Testis (tissue), 3 donors: ENCODE results near the gene CACNA2D3. TPM values are rescaled to one million over a fixed set of nuclear protein-coding genes. Genes with fewer than 3 reads are reported as not detected.

ENCODE experiments used
- DNase-seq: peaks from one replicate; pipeline ENCODE4 v3.0.0-alpha.2; 2019
- H3K27ac ChIP-seq, 2 donors: fragments of 200-600 bp; sonication (generic); one replicate each; pipeline ENCODE4 v1.5.1; 2019
- H3K27me3 ChIP-seq: fragments of 200-600 bp; sonication (generic); one replicate; pipeline ENCODE4 v1.5.1; 2019
- H3K36me3 ChIP-seq: fragments of 200-600 bp; sonication (generic); one replicate; pipeline ENCODE4 v1.5.1; 2017; ENCODE audit warnings: low read depth; ENCODE audit errors: missing control alignments
- H3K4me1 ChIP-seq: fragments of 200-600 bp; sonication (generic); one replicate; pipeline ENCODE4 v1.5.1; 2019
- H3K4me3 ChIP-seq, 2 donors: fragments of 200-600 bp; sonication (generic); one replicate each; pipeline ENCODE4 v1.5.1; 2017 to 2019
- H3K9me3 ChIP-seq: fragments of 200-600 bp; sonication (generic); one replicate; pipeline ENCODE4 v1.5.1; 2017
- POLR2A ChIP-seq: fragments of 450-650 bp; IDR thresholded peaks from one replicate; pipeline ENCODE4 v1.6.1; 2017; ENCODE audit warnings: antibody characterized with exemption, mild to moderate bottlenecking, moderate library complexity
- WGBS, 2 donors: methylation state at CpG; one replicate each; pipeline ENCODE4 v1.1.5; 2018; 5-methylcytosine and 5-hydroxymethylcytosine counted together
- intact Hi-C: fragments of 100-400 bp; cut with DNase I; formaldehyde crosslinking; loops from one replicate; pipeline ENCODE4 v1.15.1; 2023; ENCODE audit warnings: low total_unique reads
- polyA plus RNA-seq: library from polyadenylated mRNA; stranded (reverse); fragments of 350-450 nt; fragmentation: Illumina TruSeq; extraction: RNeasy Lipid Tissue Mini Kit (QIAGEN cat#74804); gene quantifications from one replicate; pipeline ENCODE4 v1.2.3, GENCODE V29; 2014; ENCODE audit warnings: low read depth, low replicate concordance; ENCODE audit not compliant: insufficient read depth
- total RNA-seq, 2 donors: library from RNA; depleted of rRNA; stranded (reverse); fragments of >200 nt; gene quantifications; one replicate each; pipeline ENCODE4 v1.2.3, GENCODE V29; 2016
- TF ChIP-seq, protein P1 (sequence below), 3 experiments: fragments of 450-650 bp in 2 of 3; fragments of 200-600 bp in 1 of 3; sonication (generic) in 1 of 3; IDR thresholded peaks; one replicate each; pipeline ENCODE4 v1.5.1; 2016 to 2019; ENCODE audit warnings: antibody characterized with exemption in 3 of 3, mild to moderate bottlenecking in 2 of 3, moderate library complexity in 1 of 3

Gene CACNA2D3
- total and polyA plus RNA-seq, 3 donors from 2014 or later, result 10.1 to 16.5 (median 11.2) TPM

- no peak for DNase-seq
- no peak overlapping the region for H3K27ac ChIP-seq
- H3K27me3 ChIP-seq, result no peaks in the 10 kb centered on the region
- H3K36me3 ChIP-seq, result no peaks in the 10 kb centered on the region
- H3K9me3 ChIP-seq, result no peaks in the 10 kb centered on the region
- H3K4me1 ChIP-seq, result peaks cover 9% of the 10 kb centered on the region
- intact Hi-C loops, result no loop called here
- TF ChIP-seq, protein P1, sequence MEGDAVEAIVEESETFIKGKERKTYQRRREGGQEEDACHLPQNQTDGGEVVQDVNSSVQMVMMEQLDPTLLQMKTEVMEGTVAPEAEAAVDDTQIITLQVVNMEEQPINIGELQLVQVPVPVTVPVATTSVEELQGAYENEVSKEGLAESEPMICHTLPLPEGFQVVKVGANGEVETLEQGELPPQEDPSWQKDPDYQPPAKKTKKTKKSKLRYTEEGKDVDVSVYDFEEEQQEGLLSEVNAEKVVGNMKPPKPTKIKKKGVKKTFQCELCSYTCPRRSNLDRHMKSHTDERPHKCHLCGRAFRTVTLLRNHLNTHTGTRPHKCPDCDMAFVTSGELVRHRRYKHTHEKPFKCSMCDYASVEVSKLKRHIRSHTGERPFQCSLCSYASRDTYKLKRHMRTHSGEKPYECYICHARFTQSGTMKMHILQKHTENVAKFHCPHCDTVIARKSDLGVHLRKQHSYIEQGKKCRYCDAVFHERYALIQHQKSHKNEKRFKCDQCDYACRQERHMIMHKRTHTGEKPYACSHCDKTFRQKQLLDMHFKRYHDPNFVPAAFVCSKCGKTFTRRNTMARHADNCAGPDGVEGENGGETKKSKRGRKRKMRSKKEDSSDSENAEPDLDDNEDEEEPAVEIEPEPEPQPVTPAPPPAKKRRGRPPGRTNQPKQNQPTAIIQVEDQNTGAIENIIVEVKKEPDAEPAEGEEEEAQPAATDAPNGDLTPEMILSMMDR (IDR thresholded peaks at IDR 0.05), result no peak
- no peak for TF ChIP-seq POLR2A
- 83 to 91% methylated on average over 13 of the region's 13 CpGs for WGBS, 2 donors
- no peak overlapping the region for H3K4me3 ChIP-seq
Observed at GRCh38 chr3:54299169-54299935, 177.0 kb downstream of the CACNA2D3 start.

GRCh38 chr3:54303517-54304375, 181.4 kb downstream of the CACNA2D3 start:
- no peak for DNase-seq
- no peak for TF ChIP-seq POLR2A
- TF ChIP-seq, protein P1 (IDR thresholded peaks at IDR 0.05), result no peak
- intact Hi-C loops, result no loop called here
- Histone ChIP-seq H3K9me3 (no peaks in the 10 kb centered on the region), H3K4me3 (no peak overlapping the region), H3K4me1 (no peaks in the 10 kb centered on the region), H3K27me3 (no peaks in the 10 kb centered on the region), H3K27ac (no peak overlapping the region), H3K36me3 (no peaks in the 10 kb centered on the region)
- 81 to 83% methylated on average over 7 of the region's 7 CpGs for whole genome bisulfite sequencing, 2 donors

DNA sequence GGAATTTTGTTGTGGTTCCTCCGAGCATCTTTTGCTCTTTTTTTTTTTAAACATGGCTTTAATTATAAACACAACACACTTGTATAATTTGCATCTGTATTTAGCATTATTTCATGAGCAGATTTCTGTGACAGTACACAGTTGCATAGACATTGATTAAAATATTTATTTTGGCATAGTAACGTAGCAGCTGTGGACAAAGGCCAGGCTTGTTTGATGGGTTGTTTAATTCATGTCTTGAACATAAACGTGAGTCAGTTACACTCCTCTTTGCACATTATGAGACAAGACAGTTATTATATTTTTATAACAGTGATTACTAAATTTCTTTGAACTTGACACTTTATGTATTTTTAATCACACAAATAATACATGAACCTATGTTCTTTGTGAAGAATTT, 182.5 kb downstream of the CACNA2D3 start:
- H3K36me3 ChIP-seq, result no peaks in the 10 kb centered on the region
- no peak for DNase-seq
- TF ChIP-seq, protein P1 (IDR thresholded peaks at IDR 0.05), result no peak
- TF ChIP-seq POLR2A, result no peak
- H3K9me3 ChIP-seq, result no peaks in the 10 kb centered on the region
- H3K4me3 ChIP-seq, result no peak overlapping the region
- H3K4me1 ChIP-seq, result no peaks in the 10 kb centered on the region
- no peaks in the 10 kb centered on the region for H3K27me3 ChIP-seq
- WGBS, 2 donors, result 70 to 71% methylated on average over 3 of the region's 3 CpGs
- H3K27ac ChIP-seq, result no peak overlapping the region
- intact Hi-C loops, result no loop called here

GRCh38 chr3:54305409-54306099, 183.2 kb downstream of the CACNA2D3 start:
- H3K27ac ChIP-seq, result no peak overlapping the region
- no peak for DNase-seq
- WGBS, 2 donors, result 61 to 85% methylated on average over 2 to 3 of the region's 3 CpGs
- no peak overlapping the region for H3K4me3 ChIP-seq
- intact Hi-C loops, result no loop called here
- H3K9me3 ChIP-seq, result no peaks in the 10 kb centered on the region
- TF ChIP-seq, protein P1 (IDR thresholded peaks at IDR 0.05), result no peak
- no peak for TF ChIP-seq POLR2A
- H3K36me3 ChIP-seq, result no peaks in the 10 kb centered on the region
- H3K27me3 ChIP-seq, result no peaks in the 10 kb centered on the region
- no peaks in the 10 kb centered on the region for H3K4me1 ChIP-seq
